Stimulated activated CD4-positive, alpha-beta T cell treated with anti-CD3 and anti-CD28 coated beads, Interleukin-15, amount 100 ng/mL, for 24 hours (primary cell): ENCODE results near the gene RELA.

Source experiments
- DNase-seq: peaks from one replicate; pipeline ENCODE4 v3.0.0-alpha.2; 2020

RELA gene

GRCh38 chr11:65629579-65629978 lies 33.1 kb downstream of the RELA start:
- no peak for DNase-seq

- no peak for DNase-seq
Measured at GRCh38 chr11:65627202-65627601, 35.5 kb downstream of the RELA start.

GRCh38 chr11:65625628-65626342 lies 36.9 kb downstream of the RELA start:
- DNase-seq = peak; percentile 51

- DNase-seq = no peak
Measured at GRCh38 chr11:65624931-65625627, 37.6 kb downstream of the RELA start.

- no peak for DNase-seq
Measured at GRCh38 chr11:65623852-65624616, 38.7 kb downstream of the RELA start.

GRCh38 chr11:65623177-65623576 lies 39.5 kb downstream of the RELA start:
- DNase-seq = no peak

- DNase-seq = no peak
Measured at GRCh38 chr11:65622011-65622410, 40.7 kb downstream of the RELA start.

- DNase-seq = no peak
Measured at GRCh38 chr11:65621460-65621859, 41.3 kb downstream of the RELA start.

GRCh38 chr11:65620666-65621065 lies 42.0 kb downstream of the RELA start:
- DNase-seq = no peak

GRCh38 chr11:65619281-65619928 lies 43.3 kb downstream of the RELA start:
- no peak for DNase-seq

GRCh38 chr11:65618763-65619162 lies 44.0 kb downstream of the RELA start:
- DNase-seq = no peak

- no peak for DNase-seq
Measured at GRCh38 chr11:65617990-65618751, 44.5 kb downstream of the RELA start.

- no peak for DNase-seq
Measured at GRCh38 chr11:65617136-65617850, 45.4 kb downstream of the RELA start.

GRCh38 chr11:65616575-65617001 lies 46.1 kb downstream of the RELA start:
- DNase-seq = peak; percentile 37

- peak; percentile 77 for DNase-seq
Measured at GRCh38 chr11:65615950-65616574, 46.7 kb downstream of the RELA start.

- peak; percentile 100 for DNase-seq
Measured at GRCh38 chr11:65615229-65615949, 47.3 kb downstream of the RELA start, which contains the start of gene PCNX3. TSS of gene PCNX3 (plus strand) at chr11:65615776. CDS start at chr11:65616312, 536 bp downstream.

GRCh38 chr11:65613091-65613928 lies 49.4 kb downstream of the RELA start:
- DNase-seq = peak; percentile 34

GRCh38 chr11:65612691-65613090 lies 50.0 kb downstream of the RELA start:
- no peak for DNase-seq
